Transverse colon (tissue), 4 donors: Measurements from ENCODE around the gene TEAD4. TPM values are rescaled to one million over a fixed set of nuclear protein-coding genes. Genes with fewer than 3 reads are reported as not detected.

ENCODE experiments used
- DNase-seq: peaks from one replicate; pipeline ENCODE4 v3.0.0-alpha.2; 2019
- H3K27ac ChIP-seq, 4 donors: fragments of 200-600 bp; sonication (generic); 2 replicates each; pipeline ENCODE4 v1.5.1; 2016 to 2018; ENCODE audit warnings: inconsistent platforms in 4 of 4
- H3K27me3 ChIP-seq: fragments of 200-600 bp; sonication (generic); 2 replicates; pipeline ENCODE4 v1.5.1; 2017; ENCODE audit warnings: inconsistent platforms
- H3K36me3 ChIP-seq, 4 donors: fragments of 200-600 bp; sonication (generic); 2 replicates each; pipeline ENCODE4 v1.5.1; 2017 to 2019; ENCODE audit warnings: inconsistent platforms in 4 of 4
- H3K4me1 ChIP-seq, 4 donors: fragments of 200-600 bp; sonication (generic); 2 replicates each; pipeline ENCODE4 v1.5.1; 2017 to 2020; ENCODE audit warnings: inconsistent platforms in 4 of 4
- H3K4me3 ChIP-seq, 4 donors: fragments of 200-600 bp; sonication (generic); 1 replicate in 1 of 4; 2 replicates in 3 of 4; pipeline versions ENCODE4 v1.5.1 to v1.6.1; 2017 to 2019; ENCODE audit warnings: inconsistent platforms in 4 of 4
- H3K9me3 ChIP-seq, 2 donors: fragments of 200-600 bp; sonication (generic); 2 replicates each; pipeline ENCODE4 v1.5.1; 2017 to 2019; ENCODE audit warnings: inconsistent platforms in 2 of 2
- CTCF ChIP-seq, 5 experiments: fragments of 200-600 bp in 3 of 5; fragments of 450-650 bp in 2 of 5; sonication (generic) in 3 of 5; IDR thresholded peaks; 1 replicate in 2 of 5; 2 replicates in 3 of 5; pipeline ENCODE4 v1.5.1; 2016 to 2017; ENCODE audit warnings: antibody characterized with exemption in 5 of 5, inconsistent platforms in 3 of 5, mild to moderate bottlenecking in 2 of 5, moderate library complexity in 1 of 5
- EP300 ChIP-seq: sonication (generic); formaldehyde crosslinking; IDR thresholded peaks from one replicate; pipeline ENCODE4 v1.6.1; 2017; ENCODE audit warnings: antibody characterized with exemption, low read depth
- POLR2A ChIP-seq: fragments of 450-650 bp; IDR thresholded peaks from one replicate; pipeline ENCODE4 v1.6.1; 2016; ENCODE audit warnings: antibody characterized with exemption, mild to moderate bottlenecking, moderate library complexity
- POLR2AphosphoS5 ChIP-seq, 3 donors: sonication (generic); formaldehyde crosslinking; IDR thresholded peaks; one replicate each; pipeline ENCODE4 v1.6.1; 2016; ENCODE audit warnings: antibody characterized with exemption in 3 of 3
- WGBS, 2 donors: methylation state at CpG; one replicate each; pipeline ENCODE4 v1.1.5; 2018; ENCODE audit warnings: low coverage in 1 of 2; 5-methylcytosine and 5-hydroxymethylcytosine counted together
- in situ Hi-C, 4 donors: fragments of 200-750 bp; cut with MboI; loops; one replicate each; pipeline versions ENCODE4 v1.15.0 to v1.15.1; 2017; ENCODE audit warnings: low sequenced_read_pairs in 3 of 4, low pct_ligation_motif_present in 1 of 4, low pct_unique_long_range_greater_than_20kb in 1 of 4
- intact Hi-C: fragments of 100-400 bp; cut with DNase I; formaldehyde crosslinking; loops from one replicate; pipeline ENCODE4 v1.15.1; 2023; ENCODE audit warnings: low total_unique reads
- small RNA-seq, 4 donors: library from RNA; depleted of rRNA; stranded (forward); fragments of <200 nt; gene quantifications; one replicate each; pipeline ENCODE3, GENCODE V24; 2016
- total RNA-seq, 4 donors: library from RNA; depleted of rRNA; stranded (reverse); fragments of >200 nt; gene quantifications; one replicate each; pipeline ENCODE4 v1.1.0, GENCODE V29; 2016

TEAD4 gene
- total RNA-seq, 4 donors from 2014 or later: 4.2 to 29.7 (median 6.3) TPM

GRCh38 chr12:3086729-3087323 lies 127.6 kb downstream of the TEAD4 start:
- DNase-seq: no peak
- TF ChIP-seq POLR2A (no peak), POLR2AphosphoS5 (IDR thresholded peaks at IDR 0.05) (no peak), CTCF (IDR thresholded peaks at IDR 0.05) (no peak), EP300 (no peak)
- intact Hi-C loops (no loop called here), in situ Hi-C loops (no loop called here)
- peaks cover 0 to 3% (median 0%) of the 10 kb centered on the region in 4 donors for H3K4me1 ChIP-seq
- H3K36me3 ChIP-seq: no peaks in the 10 kb centered on the region
- H3K9me3 ChIP-seq: no peaks in the 10 kb centered on the region
- H3K27me3 ChIP-seq: no peaks in the 10 kb centered on the region
- H3K27ac ChIP-seq: no peak overlapping the region
- WGBS, 2 donors: 84% methylated on average over 9 of the region's 9 CpGs; no CpG with 5 or more reads in 1 of the 2 donors
- no peak overlapping the region for H3K4me3 ChIP-seq

- peaks cover 0 to 3% (median 0%) of the 10 kb centered on the region in 4 donors for H3K4me1 ChIP-seq
Observed at GRCh38 chr12:3087758-3088650, 128.8 kb downstream of the TEAD4 start.

GRCh38 chr12:3089588-3089987 lies 130.4 kb downstream of the TEAD4 start:
- intact Hi-C loops: no loop called here
- no peak for DNase-seq
- Histone ChIP-seq H3K4me1 (peaks cover 0 to 3% (median 0%) of the 10 kb centered on the region in 4 donors), H3K27me3 (no peaks in the 10 kb centered on the region), H3K4me3 (no peak overlapping the region), H3K27ac (no peak overlapping the region), H3K36me3 (no peaks in the 10 kb centered on the region), H3K9me3 (no peaks in the 10 kb centered on the region)
- 88 to 92% methylated on average over 5 of the region's 5 CpGs for WGBS, 2 donors
- in situ Hi-C loops: no loop called here
- TF ChIP-seq EP300 (no peak), POLR2AphosphoS5 (IDR thresholded peaks at IDR 0.05) (no peak)

More at GRCh38 chr12:3087758-3088650, 128.8 kb downstream of the TEAD4 start:
- WGBS, 2 donors: 69% methylated on average over 11 of the region's 11 CpGs; no CpG with 5 or more reads in 1 of the 2 donors
- intact Hi-C loops: no loop called here
- H3K4me3 ChIP-seq: no peak overlapping the region
- H3K36me3 ChIP-seq: no peaks in the 10 kb centered on the region
- DNase-seq: no peak
- H3K27ac ChIP-seq: no peak overlapping the region
- in situ Hi-C loops: no loop called here
- TF ChIP-seq POLR2A (no peak), EP300 (no peak), POLR2AphosphoS5 (IDR thresholded peaks at IDR 0.05) (no peak), CTCF (IDR thresholded peaks at IDR 0.05) (no peak)
- H3K27me3 ChIP-seq: no peaks in the 10 kb centered on the region
- no peaks in the 10 kb centered on the region for H3K9me3 ChIP-seq

Small RNA genes lying within 50 kb of the gene (small RNA-seq; reads per million reads assigned to genes)
- 0 reads per million in 4 donors for gene RNU6-1315P

Other genes with a start within 250 kb of the TEAD4 start
- 10 to 100 TPM; 35.4 to 82.4 (median 49.2) TPM for gene FKBP4, start 164.4 kb upstream of the TEAD4 start, total RNA-seq
- 10 to 100 TPM; 29.5 to 90.6 (median 48.4) TPM for gene ITFG2, start 146.7 kb upstream of the TEAD4 start, total RNA-seq
- under 1 TPM in 3 of 4 donors, not detected in 1; 0.14 to 0.32 (median 0.20) TPM for gene NRIP2, start 124.4 kb upstream of the TEAD4 start, total RNA-seq
- gene TEX52, start 102.4 kb upstream of the TEAD4 start, total RNA-seq: not detected
- 1 to 10 TPM in 3 of 4 donors, not detected in 1; 1.6 to 5.2 (median 2.2) TPM for gene FOXM1, start 82.2 kb upstream of the TEAD4 start, total RNA-seq
- gene RHNO1, start 82.2 kb upstream of the TEAD4 start, total RNA-seq: 10 to 100 TPM in 2 of 4 donors, 1 to 10 TPM in 2; 5.4 to 16.8 (median 8.6) TPM
- gene TULP3, start 68.5 kb upstream of the TEAD4 start, total RNA-seq: 10 to 100 TPM in 3 of 4 donors, 1 to 10 TPM in 1; 7.4 to 21.3 (median 16.9) TPM
- gene TSPAN9, start 118.0 kb downstream of the TEAD4 start, total RNA-seq: 1 to 10 TPM; 4.2 to 9.3 (median 6.1) TPM